Sigmoid colon (tissue), 4 donors: ENCODE data around the gene GMPR2.

Experiments used
- EP300 ChIP-seq, 4 donors: sonication (generic); formaldehyde crosslinking; IDR thresholded peaks; one replicate each; pipeline ENCODE4 v1.6.1; 2017; ENCODE audit warnings: antibody characterized with exemption in 4 of 4
- TF ChIP-seq, protein P1 (sequence below), 4 experiments: fragments of 450-650 bp in 3 of 4; fragments of 200-600 bp in 1 of 4; IDR thresholded peaks; one replicate each; pipeline ENCODE4 v1.5.1; 2016 to 2019; ENCODE audit warnings: antibody characterized with exemption in 4 of 4, mild to moderate bottlenecking in 3 of 4, moderate library complexity in 2 of 4

DNA sequence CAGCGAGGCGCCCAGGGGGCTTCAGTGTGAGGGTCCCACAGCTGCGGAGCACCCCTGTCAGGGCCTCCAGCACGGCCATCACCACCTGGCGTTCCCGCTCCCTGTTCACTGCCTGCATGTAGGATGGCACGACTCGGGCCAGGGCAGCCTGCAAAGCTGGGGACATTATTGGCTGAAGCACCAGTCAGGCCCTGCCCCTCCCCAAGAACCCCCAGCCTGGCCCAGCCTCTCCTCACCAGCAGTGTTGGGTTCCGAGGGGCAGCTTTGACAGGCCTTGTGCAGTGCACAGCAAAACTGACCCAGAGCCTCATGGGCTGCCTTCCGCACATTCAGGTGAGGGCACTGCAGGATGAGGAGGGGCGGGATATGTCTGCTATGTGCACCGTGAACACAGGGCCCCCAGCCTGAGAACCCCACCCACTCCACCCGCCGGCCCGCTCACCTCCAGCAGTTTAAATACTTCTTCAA, 49.7 kb upstream of the GMPR2 start:
- TF ChIP-seq, protein P1, sequence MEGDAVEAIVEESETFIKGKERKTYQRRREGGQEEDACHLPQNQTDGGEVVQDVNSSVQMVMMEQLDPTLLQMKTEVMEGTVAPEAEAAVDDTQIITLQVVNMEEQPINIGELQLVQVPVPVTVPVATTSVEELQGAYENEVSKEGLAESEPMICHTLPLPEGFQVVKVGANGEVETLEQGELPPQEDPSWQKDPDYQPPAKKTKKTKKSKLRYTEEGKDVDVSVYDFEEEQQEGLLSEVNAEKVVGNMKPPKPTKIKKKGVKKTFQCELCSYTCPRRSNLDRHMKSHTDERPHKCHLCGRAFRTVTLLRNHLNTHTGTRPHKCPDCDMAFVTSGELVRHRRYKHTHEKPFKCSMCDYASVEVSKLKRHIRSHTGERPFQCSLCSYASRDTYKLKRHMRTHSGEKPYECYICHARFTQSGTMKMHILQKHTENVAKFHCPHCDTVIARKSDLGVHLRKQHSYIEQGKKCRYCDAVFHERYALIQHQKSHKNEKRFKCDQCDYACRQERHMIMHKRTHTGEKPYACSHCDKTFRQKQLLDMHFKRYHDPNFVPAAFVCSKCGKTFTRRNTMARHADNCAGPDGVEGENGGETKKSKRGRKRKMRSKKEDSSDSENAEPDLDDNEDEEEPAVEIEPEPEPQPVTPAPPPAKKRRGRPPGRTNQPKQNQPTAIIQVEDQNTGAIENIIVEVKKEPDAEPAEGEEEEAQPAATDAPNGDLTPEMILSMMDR (IDR thresholded peaks at IDR 0.05), result no peak
- TF ChIP-seq EP300 (IDR thresholded peaks at IDR 0.05), result no peak
